ES-I3 (cell line): ENCODE data around the gene SYNE2.
"Not testable (repeated sequence)": the region's sequence is repeated elsewhere in the genome, so short reads cannot be mapped to it uniquely, and the experiment has no call there.

Experiments
- H3K36me3 ChIP-seq: 2 replicates; pipeline ENCODE4 v1.6.1; 2013; ENCODE audit warnings: mild to moderate bottlenecking, low read length, control low read depth, moderate library complexity; ENCODE audit not compliant: insufficient read depth
- H3K4me1 ChIP-seq: 2 replicates; pipeline ENCODE4 v1.6.1; 2013; ENCODE audit warnings: mild to moderate bottlenecking, control low read depth, low read length; ENCODE audit not compliant: insufficient read depth
- H3K9ac ChIP-seq: 2 replicates; pipeline ENCODE4 v1.6.1; 2013; ENCODE audit warnings: low read depth, mild to moderate bottlenecking, low read length, moderate library complexity
- H3K9me3 ChIP-seq: 2 replicates; pipeline ENCODE4 v1.6.1; 2013; ENCODE audit warnings: mild to moderate bottlenecking, low read length, moderate library complexity; ENCODE audit not compliant: control insufficient read depth, insufficient read depth

SYNE2 gene

GRCh38 chr14:64198486-64198885, 345.7 kb downstream of the SYNE2 start:
- Histone ChIP-seq H3K36me3 (0 out of 2 replicates have a peak, but pooled peaks cover 2% of the 10 kb centered on the region), H3K9ac (no peak overlapping the region), H3K4me1 (peaks cover 29% of the 10 kb centered on the region), H3K9me3 (no peaks in the 10 kb centered on the region)

DNA sequence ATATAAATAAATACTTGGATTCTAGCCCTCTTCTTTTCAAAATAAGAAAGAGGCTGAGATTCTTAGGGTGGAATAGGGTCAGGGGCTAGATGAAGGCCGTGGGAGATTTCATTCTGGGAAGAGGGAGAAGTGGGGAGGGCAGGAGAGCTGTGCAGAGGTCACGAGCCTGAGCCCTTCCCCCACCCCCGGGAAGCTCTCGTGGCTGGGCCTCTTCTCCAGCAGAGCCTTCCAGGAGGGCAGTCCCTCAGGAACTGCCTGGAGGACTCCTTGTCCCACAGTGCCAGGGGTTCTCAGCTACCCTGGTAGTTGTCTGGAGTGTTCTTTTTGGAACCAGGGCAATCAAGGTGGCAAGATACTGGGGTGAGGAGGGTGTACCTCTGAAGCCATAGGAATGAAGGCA, 347.4 kb downstream of the SYNE2 start:
- Histone ChIP-seq H3K9me3 (no peaks in the 10 kb centered on the region), H3K36me3 (0 out of 2 replicates have a peak, but pooled peaks cover 2% of the 10 kb centered on the region), H3K4me1 (peaks cover 25% of the 10 kb centered on the region), H3K9ac (no peak overlapping the region)

- Histone ChIP-seq H3K4me1 (peaks cover 19% of the 10 kb centered on the region), H3K9me3 (no peaks in the 10 kb centered on the region), H3K36me3 (0 out of 2 replicates have a peak, but pooled peaks cover 2% of the 10 kb centered on the region), H3K9ac (no peak overlapping the region)
These were observed 348.5 kb downstream of the SYNE2 start for GRCh38 chr14:64201296-64201695.

DNA sequence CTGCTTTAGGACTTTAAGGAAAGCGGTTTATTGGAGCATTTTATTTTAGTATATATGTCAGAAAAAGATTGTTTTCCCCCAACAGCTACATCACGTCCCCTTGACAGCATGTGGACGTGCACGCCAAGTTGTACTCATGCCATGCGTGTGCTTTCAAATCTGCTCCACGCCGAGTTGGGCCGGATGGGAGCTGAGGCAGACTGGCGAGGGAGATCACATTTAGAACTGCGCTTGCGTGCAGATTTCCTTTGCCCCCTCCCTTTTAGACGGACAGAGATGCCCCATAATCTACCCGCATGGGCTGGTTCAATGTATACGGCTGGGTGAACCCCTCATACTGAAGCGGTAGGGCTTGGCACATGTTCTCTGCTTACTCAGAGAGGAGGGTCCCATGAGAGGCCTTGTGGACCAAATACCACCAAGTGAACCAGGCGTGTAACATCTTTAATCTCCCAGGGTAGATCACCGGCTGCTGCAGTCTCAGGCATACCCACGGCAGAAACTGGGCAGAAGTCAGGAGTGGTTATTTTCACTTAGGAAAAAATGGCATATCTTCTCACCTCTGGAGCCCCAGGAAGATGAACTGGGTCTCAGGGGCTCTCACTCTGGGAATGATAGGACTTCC, 349.2 kb downstream of the SYNE2 start:
- Histone ChIP-seq H3K4me1 (peaks cover 12% of the 10 kb centered on the region), H3K9me3 (no peaks in the 10 kb centered on the region), H3K9ac (no peak overlapping the region), H3K36me3 (0 out of 2 replicates have a peak, but pooled peaks cover 2% of the 10 kb centered on the region)

DNA sequence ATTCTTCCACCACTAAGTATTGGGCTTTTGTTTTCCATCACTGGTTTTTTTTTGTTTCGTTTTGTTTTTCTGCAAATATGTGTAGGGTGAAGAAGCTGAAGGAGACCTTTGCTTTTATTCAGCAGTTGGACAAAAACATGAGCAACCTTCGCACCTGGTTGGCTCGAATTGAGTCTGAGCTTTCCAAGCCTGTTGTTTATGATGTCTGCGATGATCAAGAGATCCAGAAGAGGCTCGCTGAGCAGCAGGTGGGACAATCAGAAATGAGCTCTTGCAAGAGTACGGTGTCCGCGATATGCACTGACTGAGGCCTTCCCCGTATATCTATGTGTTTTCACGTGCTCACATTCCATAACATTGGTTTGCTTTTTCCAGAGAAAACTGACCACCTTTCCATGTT, 349.9 kb downstream of the SYNE2 start:
- H3K4me1 ChIP-seq, result peaks cover 9% of the 10 kb centered on the region
- no peak overlapping the region for H3K9ac ChIP-seq
- no peaks in the 10 kb centered on the region for H3K9me3 ChIP-seq
- 0 out of 2 replicates have a peak, but pooled peaks cover 2% of the 10 kb centered on the region for H3K36me3 ChIP-seq

- Histone ChIP-seq H3K9ac (no peak overlapping the region), H3K36me3 (0 out of 2 replicates have a peak, but pooled peaks cover 2% of the 10 kb centered on the region), H3K4me1 (peaks cover 9% of the 10 kb centered on the region), H3K9me3 (no peaks in the 10 kb centered on the region)
These were observed 350.7 kb downstream of the SYNE2 start for GRCh38 chr14:64203366-64204006.

DNA sequence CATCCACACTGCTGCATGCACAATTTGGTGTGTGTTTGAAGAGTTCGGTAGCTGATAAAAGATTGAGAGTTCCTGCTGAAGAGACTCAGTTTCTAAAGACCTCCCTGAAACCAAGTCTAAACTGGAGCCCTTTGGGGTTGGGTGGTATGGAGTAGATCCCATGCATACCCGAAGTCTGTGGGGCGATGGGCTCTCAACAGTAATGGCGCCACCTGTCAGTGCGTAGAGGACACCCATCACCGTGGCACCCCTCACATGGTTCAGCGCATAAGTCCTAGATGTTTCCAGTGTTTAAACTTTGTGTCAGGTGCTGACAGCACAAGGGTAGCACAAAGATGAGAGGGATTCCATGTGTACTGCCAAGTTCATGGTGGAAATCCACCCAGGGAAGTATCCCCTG, 355.5 kb downstream of the SYNE2 start:
- Histone ChIP-seq H3K9ac (no peak overlapping the region), H3K9me3 (no peaks in the 10 kb centered on the region), H3K36me3 (no peaks in the 10 kb centered on the region; the same call in 1 of the 2 replicates), H3K4me1 (no peaks in the 10 kb centered on the region)

DNA sequence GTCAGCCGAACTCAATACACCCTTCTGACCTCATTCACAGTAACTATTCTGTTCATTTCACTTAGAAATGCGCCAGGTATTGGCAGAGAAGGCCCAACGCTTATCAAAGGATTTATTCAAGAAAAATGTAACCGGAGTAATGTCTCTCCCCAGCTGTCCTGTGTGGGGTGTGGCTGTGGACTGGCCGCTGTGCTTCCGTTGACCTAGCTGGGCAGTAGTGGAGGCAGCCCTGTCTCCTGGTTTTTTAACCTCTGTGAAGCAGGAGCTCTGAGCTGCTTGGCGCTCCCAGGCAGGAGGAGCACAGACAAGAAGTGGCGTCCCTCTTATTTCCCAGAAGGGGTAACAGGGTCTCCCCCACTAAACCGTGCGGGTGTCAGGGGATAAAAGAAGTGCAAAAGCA, 356.2 kb downstream of the SYNE2 start:
- no peaks in the 10 kb centered on the region for H3K4me1 ChIP-seq
- no peaks in the 10 kb centered on the region for H3K9me3 ChIP-seq
- H3K36me3 ChIP-seq, result no peaks in the 10 kb centered on the region; the same call in 1 of the 2 replicates
- H3K9ac ChIP-seq, result no peak overlapping the region

DNA sequence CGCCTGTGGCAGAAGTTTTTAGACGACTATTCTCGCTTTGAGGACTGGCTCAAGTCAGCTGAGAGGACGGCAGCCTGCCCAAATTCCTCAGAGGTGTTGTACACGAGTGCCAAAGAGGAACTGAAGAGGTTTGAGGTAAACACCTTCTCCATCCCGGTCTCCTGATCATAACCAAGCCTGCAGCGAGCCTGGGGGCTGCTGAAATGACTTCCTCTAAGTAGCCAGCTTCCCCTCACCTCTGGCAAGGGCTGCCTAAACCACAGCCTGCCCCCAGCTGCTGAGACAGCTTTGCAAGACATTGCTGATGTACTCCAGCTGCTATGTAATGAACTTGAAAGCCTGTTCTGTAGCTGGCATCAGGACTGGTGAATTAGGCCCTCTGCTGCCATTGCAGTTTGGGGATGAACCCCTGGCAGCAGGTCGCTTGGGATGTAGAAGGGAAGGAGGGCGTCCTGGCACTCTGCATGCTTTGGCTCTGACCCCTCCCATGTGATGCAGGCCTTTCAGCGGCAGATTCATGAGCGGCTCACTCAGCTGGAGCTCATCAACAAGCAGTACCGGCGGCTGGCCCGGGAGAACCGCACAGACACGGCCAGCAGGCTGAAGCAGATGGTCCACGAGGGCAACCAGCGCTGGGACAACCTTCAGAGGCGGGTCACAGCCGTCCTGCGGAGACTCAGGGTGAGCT, 356.8 kb downstream of the SYNE2 start:
- H3K9me3 ChIP-seq, result no peaks in the 10 kb centered on the region
- H3K36me3 ChIP-seq, result no peaks in the 10 kb centered on the region; the same call in 1 of the 2 replicates
- no peak overlapping the region for H3K9ac ChIP-seq
- H3K4me1 ChIP-seq, result no peaks in the 10 kb centered on the region

DNA sequence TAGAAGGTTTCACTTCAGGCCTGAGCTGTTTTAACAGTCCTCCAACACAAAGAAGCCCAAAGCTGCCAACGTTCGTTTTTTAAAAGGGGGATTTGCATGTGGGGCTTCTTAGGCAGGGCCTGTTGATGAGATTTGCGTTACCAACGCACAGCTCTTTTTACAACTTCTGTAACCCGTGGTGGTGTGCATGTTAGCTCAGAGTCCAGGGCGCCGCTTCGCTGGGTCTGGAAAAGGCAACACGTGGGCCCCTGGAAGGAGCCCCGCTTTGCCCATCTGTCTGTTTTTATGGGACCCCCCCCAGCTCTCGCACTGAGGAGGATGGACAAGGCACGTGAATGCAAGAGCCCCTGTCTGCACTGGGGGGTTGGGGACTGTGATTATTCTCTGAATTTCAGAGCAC, 357.4 kb downstream of the SYNE2 start:
- Histone ChIP-seq H3K9ac (no peak overlapping the region), H3K36me3 (no peaks in the 10 kb centered on the region; the same call in 1 of the 2 replicates)

DNA sequence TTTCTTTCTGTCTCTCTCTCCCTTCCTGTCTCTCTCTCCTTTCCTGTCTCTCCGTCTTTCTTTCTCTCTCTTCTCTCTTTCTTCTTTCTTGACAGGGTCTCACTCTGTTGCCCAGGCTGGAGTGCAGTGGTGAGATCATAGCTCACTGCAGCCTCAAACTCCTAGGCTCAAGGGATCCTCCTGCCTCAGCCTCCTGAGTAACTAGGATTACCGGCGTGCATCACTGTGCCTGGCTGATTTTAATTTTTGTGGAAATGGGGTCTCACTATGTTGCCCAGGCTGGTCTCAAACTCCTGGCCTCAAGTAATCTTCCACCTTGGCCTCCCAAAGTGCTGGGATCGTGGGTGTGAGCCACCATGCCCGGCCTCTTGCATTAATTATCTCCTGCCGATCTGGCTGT, 358.1 kb downstream of the SYNE2 start:
- H3K9me3 ChIP-seq, H3K4me1 ChIP-seq, H3K9ac ChIP-seq, H3K36me3 ChIP-seq: not testable (repeated sequence)

More for the DNA sequence above, 357.4 kb downstream of the SYNE2 start:
- no peaks in the 10 kb centered on the region for H3K9me3 ChIP-seq
- H3K4me1 ChIP-seq, result no peaks in the 10 kb centered on the region

DNA sequence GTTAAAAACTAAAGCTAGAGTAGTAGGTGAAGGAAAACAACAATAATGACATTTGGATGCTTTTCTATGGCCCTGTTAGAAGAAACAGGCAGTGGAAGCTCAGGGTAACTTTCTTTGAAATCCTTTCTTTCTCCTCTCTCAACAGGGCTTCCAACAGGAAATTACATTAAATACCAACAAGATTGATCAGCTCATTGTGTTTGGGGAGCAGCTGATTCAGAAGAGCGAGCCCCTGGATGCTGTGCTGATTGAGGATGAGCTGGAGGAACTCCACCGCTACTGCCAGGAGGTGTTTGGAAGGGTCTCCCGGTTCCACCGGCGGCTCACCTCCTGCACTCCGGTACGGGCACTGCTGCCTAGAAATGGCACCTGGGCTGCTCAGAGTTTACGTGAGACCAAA, 359.9 kb downstream of the SYNE2 start:
- Histone ChIP-seq H3K9ac (no peak overlapping the region), H3K36me3 (peaks cover 3% of the 10 kb centered on the region), H3K9me3 (no peaks in the 10 kb centered on the region), H3K4me1 (no peaks in the 10 kb centered on the region)

DNA sequence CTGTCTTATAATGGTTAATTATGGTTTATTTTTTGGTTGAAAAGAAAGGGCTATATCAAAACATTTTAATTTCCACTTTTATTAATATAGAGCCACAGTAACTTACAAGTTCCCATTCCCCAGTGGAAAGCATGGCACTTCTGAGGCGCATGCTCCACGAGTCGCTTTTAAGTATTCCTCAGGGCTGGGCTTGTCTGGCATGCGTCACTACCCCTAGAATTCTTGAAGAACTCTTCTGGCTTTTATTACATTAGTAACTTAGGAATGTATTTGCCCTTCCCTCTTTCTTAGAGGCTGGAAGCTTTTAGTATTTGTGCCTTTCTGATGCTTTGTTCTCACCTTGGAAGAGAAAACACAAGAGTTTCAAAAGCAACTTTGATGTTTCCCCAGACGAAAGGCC, 360.3 kb downstream of the SYNE2 start:
- H3K36me3 ChIP-seq, result peaks cover 3% of the 10 kb centered on the region
- H3K9ac ChIP-seq, result no peak overlapping the region
- H3K4me1 ChIP-seq, result no peaks in the 10 kb centered on the region
- H3K9me3 ChIP-seq, result no peaks in the 10 kb centered on the region

- Histone ChIP-seq H3K9ac (no peak overlapping the region), H3K36me3 (peaks cover 3% of the 10 kb centered on the region), H3K9me3 (no peaks in the 10 kb centered on the region), H3K4me1 (no peaks in the 10 kb centered on the region)
These were observed 361.2 kb downstream of the SYNE2 start for GRCh38 chr14:64213853-64214570.
